Spleen (tissue), 7 donors: Measurements from ENCODE around the gene ZMYND8.

ENCODE experiments used
- POLR2A ChIP-seq, 3 donors: fragments of 450-650 bp; IDR thresholded peaks; one replicate each; pipeline ENCODE4 v1.5.1; 2017; ENCODE audit warnings: antibody characterized with exemption in 3 of 3, mild to moderate bottlenecking in 1 of 3
- TF ChIP-seq, protein P1 (sequence below), 11 experiments: fragments of 200-600 bp in 7 of 11; fragments of 450-650 bp in 4 of 11; sonication (generic) in 4 of 11; IDR thresholded peaks in 8 of 11; conservative IDR thresholded peaks in 3 of 11; 1 replicate in 7 of 11; 2 replicates in 4 of 11; pipeline versions ENCODE4 v1.4.0 to v1.8.0; 2016 to 2021; ENCODE audit warnings: antibody characterized with exemption in 11 of 11, inconsistent platforms in 4 of 11, mild to moderate bottlenecking in 1 of 11
- donor health status: DM: no; HTN: no; CAD: no; lungs with moderate emphysema.
- donor health status: DM: no; HTN: no; CAD: no.
- donor health status: DM: no; HTN: no; CAD: no.

DNA sequence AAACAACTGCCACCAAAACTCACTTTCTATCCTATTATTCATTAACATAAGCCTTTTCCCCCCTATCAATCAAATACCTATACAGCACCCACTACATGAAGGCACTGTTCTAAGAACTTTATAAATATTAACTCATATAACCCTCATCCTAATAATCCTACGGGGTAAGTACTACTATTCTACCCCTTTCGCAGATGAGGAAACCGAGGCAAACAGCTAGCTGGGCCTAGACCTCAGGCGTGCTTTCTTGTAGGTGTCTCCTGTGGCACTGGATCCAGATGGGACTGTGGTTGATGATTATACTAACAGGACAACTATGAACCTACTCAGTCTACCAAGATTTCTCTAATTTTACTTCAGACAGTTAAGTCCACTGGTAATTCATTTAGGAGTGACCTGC lies 131.6 kb downstream of the ZMYND8 start:
- no peak for TF ChIP-seq POLR2A (IDR thresholded peaks at IDR 0.05)
- TF ChIP-seq, protein P1, sequence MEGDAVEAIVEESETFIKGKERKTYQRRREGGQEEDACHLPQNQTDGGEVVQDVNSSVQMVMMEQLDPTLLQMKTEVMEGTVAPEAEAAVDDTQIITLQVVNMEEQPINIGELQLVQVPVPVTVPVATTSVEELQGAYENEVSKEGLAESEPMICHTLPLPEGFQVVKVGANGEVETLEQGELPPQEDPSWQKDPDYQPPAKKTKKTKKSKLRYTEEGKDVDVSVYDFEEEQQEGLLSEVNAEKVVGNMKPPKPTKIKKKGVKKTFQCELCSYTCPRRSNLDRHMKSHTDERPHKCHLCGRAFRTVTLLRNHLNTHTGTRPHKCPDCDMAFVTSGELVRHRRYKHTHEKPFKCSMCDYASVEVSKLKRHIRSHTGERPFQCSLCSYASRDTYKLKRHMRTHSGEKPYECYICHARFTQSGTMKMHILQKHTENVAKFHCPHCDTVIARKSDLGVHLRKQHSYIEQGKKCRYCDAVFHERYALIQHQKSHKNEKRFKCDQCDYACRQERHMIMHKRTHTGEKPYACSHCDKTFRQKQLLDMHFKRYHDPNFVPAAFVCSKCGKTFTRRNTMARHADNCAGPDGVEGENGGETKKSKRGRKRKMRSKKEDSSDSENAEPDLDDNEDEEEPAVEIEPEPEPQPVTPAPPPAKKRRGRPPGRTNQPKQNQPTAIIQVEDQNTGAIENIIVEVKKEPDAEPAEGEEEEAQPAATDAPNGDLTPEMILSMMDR (IDR thresholded peaks at IDR 0.05 in 8 of 11, conservative IDR thresholded peaks at IDR 0.05 in 3 of 11): no peak
